GM19395 (cell line): ENCODE measurements around the gene RFC3.
A peak's percentile ranks its signal among the peaks of the same experiment; 100 is the strongest.

Experiments
- ATAC-seq: cut with Tn5 transposase; IDR thresholded peaks from one replicate; pipeline ENCODE4 v1.9.1; 2021; ENCODE audit warnings: mild to moderate bottlenecking, moderate library complexity; ENCODE audit not compliant: unreplicated experiment

The RFC3 gene

DNA sequence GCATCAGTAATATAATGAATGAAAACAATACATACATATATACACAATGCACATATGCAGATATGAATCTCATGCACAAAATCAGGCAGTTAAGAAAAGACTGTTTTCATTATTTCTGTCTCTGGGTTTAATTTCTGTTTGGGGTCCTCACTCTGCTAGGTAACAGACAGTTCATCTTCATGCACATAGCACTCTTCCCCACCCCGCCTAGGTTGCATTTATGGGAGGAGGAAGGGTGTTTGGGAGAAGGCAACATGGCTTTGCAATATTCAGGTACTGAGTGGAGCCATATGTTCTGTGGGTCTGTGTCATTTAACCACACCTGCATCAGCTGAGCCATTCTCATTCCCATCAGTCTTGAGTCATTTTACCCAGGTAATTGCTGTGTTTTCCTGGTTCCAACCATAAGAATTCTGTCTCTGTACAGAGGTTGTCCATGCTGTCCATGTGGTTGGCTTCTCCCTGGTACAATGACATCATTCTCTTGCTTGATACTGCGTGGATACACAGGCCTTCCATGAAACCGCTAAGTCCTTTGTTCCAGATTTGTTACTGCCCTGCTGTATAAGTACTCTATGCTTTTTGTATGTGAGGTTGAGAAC, 45.3 kb downstream of the RFC3 start:
- ATAC-seq = no peak

- peak; percentile 76 for ATAC-seq
Observed at GRCh38 chr13:33865945-33866344, 48.0 kb downstream of the RFC3 start.

- ATAC-seq = no peak
Observed at GRCh38 chr13:33867472-33867871, 49.5 kb downstream of the RFC3 start.

DNA sequence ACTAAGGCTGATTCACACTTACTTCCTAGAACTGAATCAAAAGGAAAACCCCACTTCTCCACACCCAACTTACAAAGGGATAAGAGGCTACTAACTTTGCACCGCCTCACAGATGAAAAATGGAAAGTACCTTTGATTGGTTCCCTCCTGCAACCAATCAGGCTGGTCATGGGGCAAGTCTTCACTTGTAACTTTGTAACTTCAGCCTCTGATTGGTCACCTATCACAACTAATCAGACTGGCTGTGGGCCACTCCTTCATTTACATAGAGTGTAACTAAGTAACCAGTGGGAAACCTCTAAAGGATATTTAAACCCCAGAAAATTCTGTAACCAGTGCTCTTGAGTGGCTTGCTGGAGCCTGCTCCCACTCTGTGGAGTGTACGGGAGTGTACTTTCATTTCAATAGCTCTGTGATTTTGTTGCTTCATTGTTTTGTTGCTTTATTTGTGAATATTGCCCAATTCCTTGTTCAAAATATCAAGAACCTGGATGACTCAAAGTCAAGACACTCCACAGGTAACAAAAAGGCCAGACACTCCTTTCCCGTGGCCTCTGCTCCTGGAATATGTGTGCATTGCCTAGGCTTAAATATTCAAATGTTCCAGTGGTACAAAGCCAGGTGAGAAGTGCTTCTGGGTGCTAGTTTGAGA, 50.5 kb downstream of the RFC3 start:
- ATAC-seq = no peak

- no peak for ATAC-seq
Observed at GRCh38 chr13:33869005-33869404, 51.1 kb downstream of the RFC3 start.

DNA sequence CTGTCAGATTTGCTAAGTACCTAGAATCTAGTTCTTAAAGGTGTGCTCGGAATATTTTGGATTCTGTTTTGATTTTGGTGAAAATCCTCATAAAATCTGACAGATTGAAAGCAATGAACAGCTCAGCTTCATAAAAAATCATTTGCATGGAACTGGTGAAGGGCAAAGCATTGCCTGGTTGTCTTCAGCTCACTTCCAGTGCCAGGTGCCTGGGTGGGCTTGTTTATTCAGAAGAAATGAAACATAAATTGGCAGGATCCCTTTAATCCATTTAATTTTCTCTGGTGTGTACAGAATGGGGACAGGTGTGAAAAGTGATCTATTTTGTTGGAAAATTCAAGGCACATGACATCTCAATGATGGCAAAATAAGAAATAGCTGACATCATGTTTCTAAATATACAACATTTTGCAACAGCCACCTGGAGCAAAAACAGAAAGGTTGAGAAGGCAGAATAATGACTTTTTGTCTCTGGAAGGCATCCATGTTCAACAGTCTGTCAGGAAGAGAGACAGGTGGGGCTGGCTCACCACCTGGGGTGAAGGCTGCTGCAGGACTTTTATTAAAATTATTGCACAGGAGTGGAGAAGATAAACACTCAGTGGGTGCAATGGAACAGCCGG, 52.2 kb downstream of the RFC3 start:
- ATAC-seq = no peak

- no peak for ATAC-seq
Observed at GRCh38 chr13:33871207-33872004, 53.5 kb downstream of the RFC3 start.

- no peak for ATAC-seq
Observed at GRCh38 chr13:33872005-33872351, 54.0 kb downstream of the RFC3 start.

DNA sequence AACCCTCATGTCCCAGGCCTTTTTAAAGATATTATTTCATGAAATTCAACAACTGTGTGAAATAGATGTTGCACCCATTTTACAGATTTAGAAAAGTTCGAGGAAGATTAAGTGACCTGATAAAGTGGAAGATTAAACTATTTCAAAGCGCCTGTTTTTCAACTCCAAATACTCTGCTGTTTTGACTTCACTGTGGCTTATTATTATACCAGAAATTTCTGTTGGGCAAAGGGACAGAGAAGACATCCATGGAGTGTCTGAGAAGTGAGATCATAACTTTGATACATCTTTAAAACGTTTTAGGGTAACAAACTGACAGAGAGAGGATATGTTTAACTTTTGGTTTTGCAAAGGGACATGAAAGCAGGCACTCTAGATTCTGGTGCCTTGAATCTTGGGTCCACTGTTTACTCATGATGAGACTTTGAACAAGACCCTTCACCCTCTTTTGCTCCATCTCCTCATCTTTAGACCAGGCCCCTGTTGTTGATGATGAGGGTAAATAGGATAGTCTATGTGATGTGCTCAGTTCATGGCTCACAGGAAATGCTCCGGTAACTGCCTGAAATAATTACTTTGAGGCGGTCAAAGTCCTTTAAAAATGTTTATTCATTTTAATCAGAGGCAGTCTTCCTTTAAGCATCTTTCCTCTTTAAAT, 55.4 kb downstream of the RFC3 start:
- ATAC-seq = no peak

DNA sequence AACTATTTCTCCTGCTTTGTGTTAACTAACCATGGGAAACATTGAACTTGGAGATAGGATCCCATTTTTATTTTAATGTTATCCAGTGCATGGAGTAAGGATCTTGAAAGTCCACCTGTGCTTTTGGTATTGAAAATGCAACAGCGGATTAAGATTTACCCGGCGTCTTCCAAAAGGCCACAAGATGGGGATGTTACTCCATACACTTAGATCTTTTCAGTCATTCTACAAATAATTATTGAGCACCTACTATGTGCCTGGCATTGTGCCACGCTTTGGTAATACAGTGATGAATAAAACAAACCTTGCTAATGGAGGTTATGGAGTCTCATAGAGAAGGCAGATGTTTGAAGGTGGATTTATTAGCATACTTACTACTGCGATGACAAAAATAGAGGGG, 56.9 kb downstream of the RFC3 start:
- no peak for ATAC-seq

- ATAC-seq = no peak
Observed at GRCh38 chr13:33875618-33876401, 57.9 kb downstream of the RFC3 start.

DNA sequence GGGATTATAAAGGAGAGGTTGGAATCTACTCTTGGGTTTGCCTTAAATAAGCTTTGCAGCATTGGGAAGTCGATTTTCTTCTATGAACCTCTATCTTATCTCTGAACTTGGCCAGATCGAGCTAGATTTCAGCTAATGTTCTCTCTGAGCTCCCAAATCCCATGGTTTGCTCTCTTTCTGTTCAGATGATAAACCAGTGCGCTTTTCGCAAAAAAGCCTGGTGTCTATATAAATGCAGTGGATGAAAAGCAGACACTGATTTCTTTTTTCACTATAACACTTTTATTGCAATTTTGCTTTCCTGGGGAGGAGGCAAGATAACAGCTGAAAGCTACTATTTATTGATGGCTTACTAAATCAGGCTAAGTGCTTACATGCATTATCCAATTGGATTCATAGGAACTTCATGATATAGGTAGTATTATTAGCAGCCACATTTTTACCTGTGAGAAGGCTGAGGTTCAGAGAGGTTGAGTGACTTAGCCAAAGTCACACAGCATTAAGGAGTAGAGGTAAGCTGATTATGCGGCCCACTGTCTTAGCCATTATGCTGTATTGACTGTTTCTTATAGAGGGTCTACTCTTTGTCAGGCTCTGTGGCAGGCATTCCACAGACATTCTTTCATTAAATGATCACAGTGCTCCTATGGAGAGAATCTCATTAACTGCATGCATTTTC, 58.9 kb downstream of the RFC3 start:
- no peak for ATAC-seq

- no peak for ATAC-seq
Observed at GRCh38 chr13:33879118-33879517, 61.2 kb downstream of the RFC3 start.

DNA sequence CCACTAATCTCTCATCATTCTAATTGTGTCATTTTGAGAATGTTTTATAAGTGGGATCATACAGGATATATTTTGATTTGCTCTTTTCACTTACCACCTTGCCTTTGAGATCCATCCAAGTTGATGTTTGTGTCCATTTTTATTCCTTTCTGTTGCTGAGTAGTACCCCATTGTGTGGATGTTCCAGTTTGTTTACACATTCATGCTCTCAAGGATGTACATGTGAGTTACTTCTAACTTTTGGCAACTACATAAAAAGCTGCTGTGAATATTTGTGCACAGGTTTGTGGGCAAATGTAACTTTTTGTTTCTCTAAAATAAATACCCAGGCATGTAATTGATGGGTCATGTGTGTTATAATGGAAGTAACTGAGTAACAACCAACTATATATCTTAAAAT, 64.9 kb downstream of the RFC3 start:
- ATAC-seq = no peak

GRCh38 chr13:33884531-33885220, 66.7 kb downstream of the RFC3 start:
- ATAC-seq = no peak
